Sigmoid colon (tissue), 7 donors: Measurements from ENCODE around the gene CCDC68. TPM values are rescaled to one million over a fixed set of nuclear protein-coding genes. Genes with fewer than 3 reads are reported as not detected.
A peak's percentile ranks its signal among the peaks of the same experiment; 100 is the strongest.

Source experiments
- DNase-seq: peaks from one replicate; pipeline ENCODE4 v3.0.0-alpha.2; 2019
- H3K27ac ChIP-seq, 4 donors: fragments of 200-600 bp; sonication (generic); one replicate each; pipeline ENCODE4 v1.5.1; 2016 to 2019; ENCODE audit warnings: mild to moderate bottlenecking in 1 of 4
- H3K27me3 ChIP-seq, 3 donors: fragments of 200-600 bp; sonication (generic); one replicate each; pipeline ENCODE4 v1.5.1; 2019; ENCODE audit warnings: mild to moderate bottlenecking in 1 of 3
- H3K36me3 ChIP-seq, 4 donors: fragments of 200-600 bp; sonication (generic); one replicate each; pipeline ENCODE4 v1.5.1; 2016 to 2019
- H3K4me1 ChIP-seq, 4 donors: fragments of 200-600 bp; sonication (generic); one replicate each; pipeline ENCODE4 v1.5.1; 2017 to 2019
- H3K4me3 ChIP-seq, 4 donors: fragments of 200-600 bp; sonication (generic); one replicate each; pipeline ENCODE4 v1.5.1; 2017 to 2019; ENCODE audit warnings: mild to moderate bottlenecking in 2 of 4, moderate library complexity in 1 of 4
- H3K9me3 ChIP-seq, 4 donors: fragments of 200-600 bp in 3 of 4; sonication (generic) in 3 of 4; one replicate each; pipeline versions ENCODE4 v1.5.1 to v1.6.1; 2013 to 2019
- EP300 ChIP-seq, 4 donors: sonication (generic); formaldehyde crosslinking; IDR thresholded peaks; one replicate each; pipeline ENCODE4 v1.6.1; 2017; ENCODE audit warnings: antibody characterized with exemption in 4 of 4
- POLR2A ChIP-seq, 2 donors: fragments of 450-650 bp; IDR thresholded peaks; one replicate each; pipeline ENCODE4 v1.6.1; 2016; ENCODE audit warnings: antibody characterized with exemption in 2 of 2, mild to moderate bottlenecking in 2 of 2, moderate library complexity in 2 of 2
- POLR2AphosphoS5 ChIP-seq, 4 donors: sonication (generic); formaldehyde crosslinking; IDR thresholded peaks; one replicate each; pipeline ENCODE4 v1.6.1; 2017; ENCODE audit warnings: antibody characterized with exemption in 4 of 4
- WGBS, 2 donors: extraction: QIAGEN DNeasy Blood & Tissue Kit; methylation state at CpG; one replicate each; pipeline ENCODE4 v1.1.7; 2013; 5-methylcytosine and 5-hydroxymethylcytosine counted together
- intact Hi-C: fragments of 100-400 bp; cut with DNase I; formaldehyde crosslinking; loops from one replicate; pipeline ENCODE4 v1.15.1; 2023
- polyA plus RNA-seq, 3 donors: library from polyadenylated mRNA; stranded (reverse); fragments of 200-250 nt; gene quantifications; one replicate each; pipeline ENCODE4 v1.2.3, GENCODE V29; 2013
- total RNA-seq, 4 donors: library from RNA; depleted of rRNA; stranded (reverse); fragments of >200 nt; gene quantifications; one replicate each; pipeline ENCODE4 v1.1.0, GENCODE V29; 2016
- TF ChIP-seq, protein P1 (sequence below), 4 experiments: fragments of 450-650 bp in 3 of 4; fragments of 200-600 bp in 1 of 4; IDR thresholded peaks; one replicate each; pipeline ENCODE4 v1.5.1; 2016 to 2019; ENCODE audit warnings: antibody characterized with exemption in 4 of 4, mild to moderate bottlenecking in 3 of 4, moderate library complexity in 2 of 4
- donor health status: healthy with polysubstance abuse.
- donor health status: Bipolar disorder and iron deficiency.
- donor health status: healthy.

The CCDC68 gene
- total RNA-seq, result 1 to 10 TPM; 3.1 to 5.5 (median 4.5) TPM
- polyA plus RNA-seq, result 10 to 100 TPM; 16.3 to 42.3 (median 30.0) TPM

GRCh38 chr18:54958704-54959625 lies at the start of gene CCDC68:
CCDC68 (minus strand) TSS chr18:54959461; CDS start chr18:54942791, 16,670 bp downstream.
- TF ChIP-seq, protein P1, sequence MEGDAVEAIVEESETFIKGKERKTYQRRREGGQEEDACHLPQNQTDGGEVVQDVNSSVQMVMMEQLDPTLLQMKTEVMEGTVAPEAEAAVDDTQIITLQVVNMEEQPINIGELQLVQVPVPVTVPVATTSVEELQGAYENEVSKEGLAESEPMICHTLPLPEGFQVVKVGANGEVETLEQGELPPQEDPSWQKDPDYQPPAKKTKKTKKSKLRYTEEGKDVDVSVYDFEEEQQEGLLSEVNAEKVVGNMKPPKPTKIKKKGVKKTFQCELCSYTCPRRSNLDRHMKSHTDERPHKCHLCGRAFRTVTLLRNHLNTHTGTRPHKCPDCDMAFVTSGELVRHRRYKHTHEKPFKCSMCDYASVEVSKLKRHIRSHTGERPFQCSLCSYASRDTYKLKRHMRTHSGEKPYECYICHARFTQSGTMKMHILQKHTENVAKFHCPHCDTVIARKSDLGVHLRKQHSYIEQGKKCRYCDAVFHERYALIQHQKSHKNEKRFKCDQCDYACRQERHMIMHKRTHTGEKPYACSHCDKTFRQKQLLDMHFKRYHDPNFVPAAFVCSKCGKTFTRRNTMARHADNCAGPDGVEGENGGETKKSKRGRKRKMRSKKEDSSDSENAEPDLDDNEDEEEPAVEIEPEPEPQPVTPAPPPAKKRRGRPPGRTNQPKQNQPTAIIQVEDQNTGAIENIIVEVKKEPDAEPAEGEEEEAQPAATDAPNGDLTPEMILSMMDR (IDR thresholded peaks at IDR 0.05), result no peak
- TF ChIP-seq EP300 (IDR thresholded peaks at IDR 0.05) (no peak), POLR2AphosphoS5 (IDR thresholded peaks at IDR 0.05) (peak in 1 of 4 donors; percentile 18), POLR2A (IDR thresholded peaks at IDR 0.05) (no peak)
- no peak for DNase-seq
- peak within 1 kb of the TSS; percentile 4 to 40 (median 34) for H3K4me3 ChIP-seq

GRCh38 chr18:55007602-55008001 lies 48.3 kb upstream of the CCDC68 start:
- TF ChIP-seq POLR2AphosphoS5 (IDR thresholded peaks at IDR 0.05) (no peak), EP300 (IDR thresholded peaks at IDR 0.05) (no peak), POLR2A (IDR thresholded peaks at IDR 0.05) (no peak)
- TF ChIP-seq, protein P1 (IDR thresholded peaks at IDR 0.05), result no peak
- Histone ChIP-seq H3K4me3 (no peak overlapping the region), H3K9me3 (no peaks in the 10 kb centered on the region), H3K36me3 (no peaks in the 10 kb centered on the region), H3K27ac (no peak overlapping the region), H3K27me3 (no peaks in the 10 kb centered on the region), H3K4me1 (no peaks in the 10 kb centered on the region)
- intact Hi-C loops, result no loop called here
- 21 to 55% methylated on average over 4 of the region's 4 CpGs for WGBS, 2 donors
- DNase-seq, result no peak

More at GRCh38 chr18:54958704-54959625, at the start of gene CCDC68:
- Histone ChIP-seq H3K36me3 (no peaks in the 10 kb centered on the region), H3K9me3 (no peaks in the 10 kb centered on the region), H3K27me3 (peaks cover 7 to 18% (median 10%) of the 10 kb centered on the region in 3 donors), H3K4me1 (peaks cover 0 to 7% (median 5%) of the 10 kb centered on the region in 4 donors), H3K27ac (peak within 1 kb of the TSS in 1 of 4 donors; percentile 40)
- 2 to 10% methylated on average over 58 of the region's 58 CpGs for WGBS, 2 donors
- intact Hi-C loops, result no loop called here

GRCh38 chr18:55003695-55004094 lies 44.4 kb upstream of the CCDC68 start:
- TF ChIP-seq POLR2AphosphoS5 (IDR thresholded peaks at IDR 0.05) (no peak), POLR2A (IDR thresholded peaks at IDR 0.05) (no peak), EP300 (IDR thresholded peaks at IDR 0.05) (no peak)
- TF ChIP-seq, protein P1 (IDR thresholded peaks at IDR 0.05), result no peak
- no peak overlapping the region for H3K4me3 ChIP-seq
- no peak for DNase-seq
- H3K36me3 ChIP-seq, result no peaks in the 10 kb centered on the region
- WGBS, 2 donors, result 84 to 85% methylated on average over 5 of the region's 5 CpGs
- H3K27ac ChIP-seq, result no peak overlapping the region
- intact Hi-C loops, result no loop called here
- H3K4me1 ChIP-seq, result no peaks in the 10 kb centered on the region
- no peaks in the 10 kb centered on the region for H3K27me3 ChIP-seq
- no peaks in the 10 kb centered on the region for H3K9me3 ChIP-seq

GRCh38 chr18:55002261-55002660 lies 43.0 kb upstream of the CCDC68 start:
- no peaks in the 10 kb centered on the region for H3K4me1 ChIP-seq
- intact Hi-C loops, result no loop called here
- TF ChIP-seq EP300 (IDR thresholded peaks at IDR 0.05) (no peak), POLR2AphosphoS5 (IDR thresholded peaks at IDR 0.05) (no peak), POLR2A (IDR thresholded peaks at IDR 0.05) (no peak)
- TF ChIP-seq, protein P1 (IDR thresholded peaks at IDR 0.05), result no peak
- no peaks in the 10 kb centered on the region for H3K9me3 ChIP-seq
- H3K4me3 ChIP-seq, result no peak overlapping the region
- H3K27ac ChIP-seq, result no peak overlapping the region
- DNase-seq, result no peak
- no peaks in the 10 kb centered on the region for H3K27me3 ChIP-seq
- H3K36me3 ChIP-seq, result no peaks in the 10 kb centered on the region
- WGBS, 2 donors, result 65 to 96% methylated on average over 3 of the region's 3 CpGs
